Measurements from ENCODE around the gene SIPA1L3.
A peak's percentile ranks its signal among the peaks of the same experiment; 100 is the strongest.
"Not testable (repeated sequence)": the region's sequence is repeated elsewhere in the genome, so short reads cannot be mapped to it uniquely, and the experiment has no call there.

The SIPA1L3 gene

DNA sequence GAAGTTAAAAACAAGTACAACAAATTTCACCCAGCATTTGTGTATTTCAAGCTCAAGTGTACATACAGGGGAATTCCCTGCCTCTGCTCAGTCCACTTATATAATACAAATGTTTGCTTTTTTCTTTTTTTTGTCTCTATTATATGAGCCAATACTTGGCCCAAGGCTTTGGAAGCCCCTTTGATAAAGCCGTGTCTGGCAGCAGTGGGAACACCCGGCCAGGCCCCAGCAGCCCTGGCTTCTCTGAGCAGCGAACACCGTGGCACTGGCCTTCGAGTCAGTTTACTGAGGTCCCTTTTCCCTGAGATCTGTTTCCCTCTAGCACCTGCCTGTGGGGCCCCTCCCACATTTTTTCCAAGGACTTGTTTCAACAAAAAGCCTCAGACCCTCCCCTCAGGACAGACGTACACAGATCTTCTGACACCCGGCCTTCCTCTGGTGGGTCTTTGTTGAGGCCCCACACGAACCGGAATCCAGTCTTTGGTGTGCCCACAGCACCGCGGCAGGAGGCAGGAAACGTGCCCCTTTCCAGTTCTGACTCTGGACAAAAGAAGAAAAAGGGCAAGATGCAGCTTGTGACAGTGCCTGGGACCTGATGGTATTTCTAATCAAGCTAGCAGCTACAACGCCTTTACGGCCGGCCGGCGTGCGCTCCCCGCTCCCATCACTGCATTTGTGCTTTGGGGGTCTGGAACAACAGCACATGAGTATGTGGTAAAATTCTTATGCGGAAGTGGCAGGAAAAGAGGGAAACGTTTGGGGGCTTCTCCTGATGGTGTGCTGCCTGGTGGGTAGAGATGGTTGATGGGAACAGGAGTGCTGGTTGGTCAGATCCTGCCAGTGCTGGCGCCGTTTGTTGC is 13.8 kb downstream of the SIPA1L3 start:
- WGBS, 2 experiments (ENCODE audit: insufficient coverage in 2 of 2): 82 to 91% methylated on average over 21 to 23 of the region's 23 CpGs
- H3K9me3 ChIP-seq (ENCODE audit: control insufficient read depth, low read length): no peaks in the 10 kb centered on the region
- peaks cover 4% of the 10 kb centered on the region for H3K36me3 ChIP-seq (ENCODE audit: control insufficient read depth, insufficient read depth, low read length)
- no peak overlapping the region for H3K27ac ChIP-seq (ENCODE audit: low read depth, low read length, severe bottlenecking)
- H3K4me1 ChIP-seq (ENCODE audit: control insufficient read depth, insufficient read depth, low read length, poor library complexity, severe bottlenecking): no peaks in the 10 kb centered on the region
- H3K4me3 ChIP-seq (ENCODE audit: extremely low read depth, insufficient read depth, low read length, poor library complexity, severe bottlenecking): no peak overlapping the region

- H3K27ac ChIP-seq (ENCODE audit: low read depth, low read length, severe bottlenecking): not testable (repeated sequence)
- 85 to 97% methylated on average over 5 to 7 of the region's 8 CpGs for WGBS, 2 experiments (ENCODE audit: insufficient coverage in 2 of 2)
Measured at GRCh38 chr19:37924573-37924972, 17.6 kb downstream of the SIPA1L3 start.

DNA sequence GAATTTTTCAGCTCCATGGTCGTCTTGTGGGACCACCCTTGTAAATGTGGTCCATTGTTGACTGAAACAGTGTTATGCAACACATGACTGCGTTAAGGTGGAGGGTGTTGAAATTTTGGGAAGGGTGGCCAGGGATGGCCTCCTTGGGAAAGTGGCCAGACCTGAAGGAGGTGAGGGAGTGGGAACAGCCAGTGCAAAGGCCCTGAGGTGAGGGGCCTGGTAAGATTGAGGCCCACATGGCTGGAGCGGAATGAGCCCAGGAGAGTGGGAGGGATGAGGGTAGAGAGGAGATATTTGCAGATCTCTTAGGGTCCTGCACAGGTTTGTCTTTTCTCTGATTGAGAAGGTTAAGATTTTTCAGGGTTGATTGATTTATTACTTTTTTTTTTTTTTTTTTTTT is 18.2 kb downstream of the SIPA1L3 start:
- Histone ChIP-seq H3K36me3 (ENCODE audit: control insufficient read depth, insufficient read depth, low read length) (peaks cover 4% of the 10 kb centered on the region), H3K4me1 (ENCODE audit: control insufficient read depth, insufficient read depth, low read length, poor library complexity, severe bottlenecking) (no peaks in the 10 kb centered on the region), H3K4me3 (ENCODE audit: extremely low read depth, insufficient read depth, low read length, poor library complexity, severe bottlenecking) (no peak overlapping the region), H3K9me3 (ENCODE audit: control insufficient read depth, low read length) (no peaks in the 10 kb centered on the region), H3K27ac (ENCODE audit: low read depth, low read length, severe bottlenecking) (no peak overlapping the region)
- 88 to 100% methylated on average over 2 to 3 of the region's 3 CpGs for WGBS, 2 experiments (ENCODE audit: insufficient coverage in 2 of 2)

More at GRCh38 chr19:37924573-37924972, 17.6 kb downstream of the SIPA1L3 start:
- H3K9me3 ChIP-seq (ENCODE audit: control insufficient read depth, low read length); H3K4me1 ChIP-seq (ENCODE audit: control insufficient read depth, insufficient read depth, low read length, poor library complexity, severe bottlenecking); H3K36me3 ChIP-seq (ENCODE audit: control insufficient read depth, insufficient read depth, low read length); H3K4me3 ChIP-seq (ENCODE audit: extremely low read depth, insufficient read depth, low read length, poor library complexity, severe bottlenecking): not testable (repeated sequence)

GRCh38 chr19:37926255-37926654 is 19.2 kb downstream of the SIPA1L3 start:
- Histone ChIP-seq H3K9me3 (ENCODE audit: control insufficient read depth, low read length) (no peaks in the 10 kb centered on the region), H3K4me1 (ENCODE audit: control insufficient read depth, insufficient read depth, low read length, poor library complexity, severe bottlenecking) (no peaks in the 10 kb centered on the region), H3K27ac (ENCODE audit: low read depth, low read length, severe bottlenecking) (no peak overlapping the region), H3K36me3 (ENCODE audit: control insufficient read depth, insufficient read depth, low read length) (peaks cover 4% of the 10 kb centered on the region), H3K4me3 (ENCODE audit: extremely low read depth, insufficient read depth, low read length, poor library complexity, severe bottlenecking) (no peak overlapping the region)
- WGBS, 2 experiments (ENCODE audit: insufficient coverage in 2 of 2): 97 to 100% methylated on average over 7 to 9 of the region's 10 CpGs

GRCh38 chr19:37926711-37927110 is 19.7 kb downstream of the SIPA1L3 start:
- Histone ChIP-seq H3K4me1 (ENCODE audit: control insufficient read depth, insufficient read depth, low read length, poor library complexity, severe bottlenecking) (peaks cover 2% of the 10 kb centered on the region), H3K4me3 (ENCODE audit: extremely low read depth, insufficient read depth, low read length, poor library complexity, severe bottlenecking) (no peak overlapping the region), H3K27ac (ENCODE audit: low read depth, low read length, severe bottlenecking) (no peak overlapping the region), H3K36me3 (ENCODE audit: control insufficient read depth, insufficient read depth, low read length) (peaks cover 4% of the 10 kb centered on the region), H3K9me3 (ENCODE audit: control insufficient read depth, low read length) (no peaks in the 10 kb centered on the region)
- WGBS, 2 experiments (ENCODE audit: insufficient coverage in 2 of 2): 90 to 94% methylated on average over 4 of the region's 5 CpGs

- peaks cover 19% of the 10 kb centered on the region for H3K4me1 ChIP-seq (ENCODE audit: control insufficient read depth, insufficient read depth, low read length, poor library complexity, severe bottlenecking)
- WGBS, 2 experiments (ENCODE audit: insufficient coverage in 2 of 2): 49 to 54% methylated on average over 4 of the region's 5 CpGs
- no peak overlapping the region for H3K4me3 ChIP-seq (ENCODE audit: extremely low read depth, insufficient read depth, low read length, poor library complexity, severe bottlenecking)
- H3K36me3 ChIP-seq (ENCODE audit: control insufficient read depth, insufficient read depth, low read length): no peaks in the 10 kb centered on the region
- no peaks in the 10 kb centered on the region for H3K9me3 ChIP-seq (ENCODE audit: control insufficient read depth, low read length)
- no peak overlapping the region for H3K27ac ChIP-seq (ENCODE audit: low read depth, low read length, severe bottlenecking)
Measured at GRCh38 chr19:37928527-37929286, 21.7 kb downstream of the SIPA1L3 start.

DNA sequence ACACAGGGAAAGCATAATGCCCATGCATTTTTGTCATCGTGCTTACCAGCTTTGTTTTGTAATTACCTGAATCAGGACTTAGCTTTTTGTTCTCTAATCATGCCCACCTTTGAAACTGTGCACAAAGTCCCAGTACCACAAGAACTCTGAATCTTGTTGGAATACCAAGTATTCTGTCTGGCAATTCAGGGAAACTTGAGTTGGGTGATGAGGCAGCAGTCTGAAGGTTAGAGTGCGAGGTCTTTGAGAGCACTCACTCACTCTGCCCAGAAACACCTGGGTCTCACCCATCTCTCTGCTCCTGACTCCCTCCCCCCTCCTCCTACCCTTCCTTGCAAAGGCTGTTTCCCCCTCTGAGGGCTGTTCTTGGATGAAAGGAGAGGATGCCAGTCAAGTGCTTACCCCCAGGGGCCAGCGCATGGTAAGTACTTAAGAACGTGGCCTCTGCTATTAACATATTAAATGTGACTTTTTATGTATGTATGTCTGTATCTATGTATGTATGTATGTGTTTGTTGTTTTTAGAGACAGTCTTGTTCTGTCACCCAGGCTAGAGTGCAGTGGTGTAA is 22.4 kb downstream of the SIPA1L3 start:
- Histone ChIP-seq H3K4me1 (ENCODE audit: control insufficient read depth, insufficient read depth, low read length, poor library complexity, severe bottlenecking) (peaks cover 23% of the 10 kb centered on the region), H3K27ac (ENCODE audit: low read depth, low read length, severe bottlenecking) (no peak overlapping the region)
- 43 to 45% methylated on average over 1 to 3 of the region's 4 CpGs for WGBS, 2 experiments (ENCODE audit: insufficient coverage in 2 of 2)

GRCh38 chr19:37930416-37930815 is 23.4 kb downstream of the SIPA1L3 start:
- H3K9me3 ChIP-seq (ENCODE audit: control insufficient read depth, low read length): peaks cover 3% of the 10 kb centered on the region
- peaks cover 23% of the 10 kb centered on the region for H3K4me1 ChIP-seq (ENCODE audit: control insufficient read depth, insufficient read depth, low read length, poor library complexity, severe bottlenecking)
- H3K27ac ChIP-seq (ENCODE audit: low read depth, low read length, severe bottlenecking): no peak overlapping the region
- no peaks in the 10 kb centered on the region for H3K36me3 ChIP-seq (ENCODE audit: control insufficient read depth, insufficient read depth, low read length)
- 91 to 100% methylated on average over 1 of the region's 5 CpGs for WGBS, 2 experiments (ENCODE audit: insufficient coverage in 2 of 2)
- H3K4me3 ChIP-seq (ENCODE audit: extremely low read depth, insufficient read depth, low read length, poor library complexity, severe bottlenecking): no peak overlapping the region

More for the DNA sequence above, 22.4 kb downstream of the SIPA1L3 start:
- Histone ChIP-seq H3K4me3 (ENCODE audit: extremely low read depth, insufficient read depth, low read length, poor library complexity, severe bottlenecking) (no peak overlapping the region), H3K9me3 (ENCODE audit: control insufficient read depth, low read length) (no peaks in the 10 kb centered on the region), H3K36me3 (ENCODE audit: control insufficient read depth, insufficient read depth, low read length) (no peaks in the 10 kb centered on the region)

GRCh38 chr19:37931881-37932655 is 25.1 kb downstream of the SIPA1L3 start:
- H3K9me3 ChIP-seq (ENCODE audit: control insufficient read depth, low read length): peaks cover 8% of the 10 kb centered on the region
- peaks cover 23% of the 10 kb centered on the region for H3K4me1 ChIP-seq (ENCODE audit: control insufficient read depth, insufficient read depth, low read length, poor library complexity, severe bottlenecking)
- peaks cover 10% of the 10 kb centered on the region for H3K36me3 ChIP-seq (ENCODE audit: control insufficient read depth, insufficient read depth, low read length)
- 24 to 25% methylated on average over 25 to 26 of the region's 30 CpGs for WGBS, 2 experiments (ENCODE audit: insufficient coverage in 2 of 2)
- no peak overlapping the region for H3K4me3 ChIP-seq (ENCODE audit: extremely low read depth, insufficient read depth, low read length, poor library complexity, severe bottlenecking)
- peak overlapping the region; percentile 42 for H3K27ac ChIP-seq (ENCODE audit: low read depth, low read length, severe bottlenecking)
